Measurements from ENCODE around the gene DUS1L.

Gene DUS1L

DNA sequence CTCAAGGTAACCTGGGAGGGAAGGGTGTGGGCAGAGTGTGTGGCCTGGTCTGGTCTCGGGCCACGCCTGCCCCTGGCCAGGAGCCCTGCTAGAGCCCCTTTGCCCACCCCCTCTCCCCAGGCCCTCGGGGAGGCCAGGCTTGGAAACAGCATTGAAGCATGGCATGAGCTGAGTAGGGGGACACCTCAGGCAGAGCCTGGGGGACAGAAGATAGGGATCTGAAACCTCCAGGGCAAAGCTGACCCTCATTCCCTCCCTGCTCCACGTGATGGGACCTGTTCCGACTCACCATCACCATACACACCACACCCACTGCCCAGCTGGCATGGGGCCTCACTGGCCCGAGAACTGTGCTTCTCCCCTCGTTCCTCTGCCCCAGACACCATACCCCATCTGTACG is 16.5 kb downstream of the DUS1L start:
- Histone ChIP-seq H3K4me3 (ENCODE audit: low read length) (no peak overlapping the region), H2AFZ (ENCODE audit: low read length) (no peak overlapping the region), H3K4me2 (ENCODE audit: low read depth, low read length) (no peak overlapping the region), H3K9me2 (replicated peaks; ENCODE audit: insufficient read depth, low read length) (no peaks in the 10 kb centered on the region), H3K9ac (ENCODE audit: low read length) (no peak overlapping the region), H3K27ac (ENCODE audit: low read length) (no peak overlapping the region), H3K4me1 (ENCODE audit: low read length) (peaks cover 7% of the 10 kb centered on the region; the same call in 1 of the 2 replicates), H3K79me2 (ENCODE audit: low read length) (peaks cover 24% of the 10 kb centered on the region), H3K36me3 (replicated peaks; ENCODE audit: insufficient read depth, low read length) (no peaks in the 10 kb centered on the region; the same call in 1 of the 2 replicates), H3F3A (ENCODE audit: insufficient read depth, low read length) (no peaks in the 10 kb centered on the region), H4K20me1 (ENCODE audit: insufficient read depth, low read length) (no peaks in the 10 kb centered on the region), H3K9me3 (replicated peaks; ENCODE audit: insufficient read depth, low read length) (no peaks in the 10 kb centered on the region), H3K27me3 (replicated peaks; ENCODE audit: insufficient read depth, low read length) (no peaks in the 10 kb centered on the region)
- TF ChIP-seq EZH2phosphoT487 (IDR thresholded peaks at IDR 0.05; ENCODE audit: low read length): no peak
- TF ChIP-seq EZH2 (optimal IDR thresholded peaks at IDR 0.05; ENCODE audit: low read depth, low read length): no peak
- TF ChIP-seq, protein P1, sequence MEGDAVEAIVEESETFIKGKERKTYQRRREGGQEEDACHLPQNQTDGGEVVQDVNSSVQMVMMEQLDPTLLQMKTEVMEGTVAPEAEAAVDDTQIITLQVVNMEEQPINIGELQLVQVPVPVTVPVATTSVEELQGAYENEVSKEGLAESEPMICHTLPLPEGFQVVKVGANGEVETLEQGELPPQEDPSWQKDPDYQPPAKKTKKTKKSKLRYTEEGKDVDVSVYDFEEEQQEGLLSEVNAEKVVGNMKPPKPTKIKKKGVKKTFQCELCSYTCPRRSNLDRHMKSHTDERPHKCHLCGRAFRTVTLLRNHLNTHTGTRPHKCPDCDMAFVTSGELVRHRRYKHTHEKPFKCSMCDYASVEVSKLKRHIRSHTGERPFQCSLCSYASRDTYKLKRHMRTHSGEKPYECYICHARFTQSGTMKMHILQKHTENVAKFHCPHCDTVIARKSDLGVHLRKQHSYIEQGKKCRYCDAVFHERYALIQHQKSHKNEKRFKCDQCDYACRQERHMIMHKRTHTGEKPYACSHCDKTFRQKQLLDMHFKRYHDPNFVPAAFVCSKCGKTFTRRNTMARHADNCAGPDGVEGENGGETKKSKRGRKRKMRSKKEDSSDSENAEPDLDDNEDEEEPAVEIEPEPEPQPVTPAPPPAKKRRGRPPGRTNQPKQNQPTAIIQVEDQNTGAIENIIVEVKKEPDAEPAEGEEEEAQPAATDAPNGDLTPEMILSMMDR (IDR thresholded peaks at IDR 0.05; ENCODE audit: low read length): no peak
- DNase-seq: no peak

DNA sequence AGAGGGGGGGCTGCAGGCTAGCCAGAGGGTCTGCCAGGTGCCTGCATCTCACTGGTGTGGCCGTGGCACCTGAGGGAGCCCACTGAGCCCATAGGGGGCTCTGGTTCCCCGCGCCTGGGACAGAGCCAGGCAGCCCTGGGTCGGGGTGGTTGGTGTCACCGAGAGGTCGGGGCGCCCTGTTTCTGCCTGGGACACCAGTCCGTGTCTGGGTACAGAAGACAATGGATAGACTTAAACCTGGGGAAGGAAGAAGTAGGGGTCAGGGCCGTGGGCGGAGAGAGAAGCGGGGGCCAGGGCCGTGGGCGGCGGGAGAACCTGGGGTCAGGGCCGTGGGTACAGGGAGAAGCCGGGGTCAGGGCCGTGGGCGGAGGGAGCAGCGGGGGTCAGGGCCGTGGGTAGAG is 17.0 kb downstream of the DUS1L start:
- Histone ChIP-seq H4K20me1 (ENCODE audit: insufficient read depth, low read length) (no peaks in the 10 kb centered on the region), H3K4me3 (ENCODE audit: low read length) (no peak overlapping the region)

DNA sequence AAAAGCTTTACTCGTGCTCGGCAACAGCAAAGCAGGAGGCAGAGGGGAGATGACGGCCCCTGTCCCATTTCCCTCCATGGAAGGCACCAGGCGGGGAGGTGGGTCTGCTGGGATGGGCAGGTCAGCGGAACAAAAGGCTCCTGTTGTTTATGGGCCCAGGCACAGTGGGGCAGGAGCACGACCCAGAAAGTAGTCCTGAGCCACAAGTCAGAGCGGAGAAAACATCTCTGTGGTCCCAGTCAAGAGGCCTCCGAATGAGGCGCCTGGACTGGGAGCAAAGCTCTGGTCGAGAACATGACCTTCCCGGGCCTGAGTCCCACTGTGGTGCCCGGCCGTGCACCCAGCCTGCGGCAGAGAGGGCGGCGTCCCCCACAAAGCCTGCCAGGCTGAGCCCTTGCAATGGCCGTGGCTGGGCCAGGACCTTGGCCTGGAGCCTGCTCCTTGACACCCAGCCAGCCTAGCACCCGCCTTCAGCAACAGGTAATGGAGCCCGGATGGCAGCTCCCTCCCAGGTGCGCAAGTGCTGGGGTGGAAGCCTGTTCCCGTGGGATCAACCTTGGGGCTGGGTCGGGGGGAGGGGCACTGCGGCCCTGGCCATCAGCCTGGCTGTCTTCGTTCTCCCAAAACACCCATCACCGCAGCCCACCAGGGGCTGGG is 17.6 kb downstream of the DUS1L start:
- H3K4me2 ChIP-seq (ENCODE audit: low read depth, low read length): no peak overlapping the region
- H3K36me3 ChIP-seq (replicated peaks; ENCODE audit: insufficient read depth, low read length): no peaks in the 10 kb centered on the region; the same call in 1 of the 2 replicates
- H3F3A ChIP-seq (ENCODE audit: insufficient read depth, low read length): no peaks in the 10 kb centered on the region
- H3K4me1 ChIP-seq (ENCODE audit: low read length): peaks cover 5% of the 10 kb centered on the region; the same call in 1 of the 2 replicates
- TF ChIP-seq, protein P1 (IDR thresholded peaks at IDR 0.05; ENCODE audit: low read length): no peak
- TF ChIP-seq EZH2phosphoT487 (IDR thresholded peaks at IDR 0.05; ENCODE audit: low read length): no peak
- TF ChIP-seq EZH2 (optimal IDR thresholded peaks at IDR 0.05; ENCODE audit: low read depth, low read length): no peak
- no peak for DNase-seq
- no peak overlapping the region for H3K4me3 ChIP-seq (ENCODE audit: low read length)
- H3K79me2 ChIP-seq (ENCODE audit: low read length): peaks cover 14% of the 10 kb centered on the region
- H3K27ac ChIP-seq (ENCODE audit: low read length): no peak overlapping the region
- no peaks in the 10 kb centered on the region for H3K27me3 ChIP-seq (replicated peaks; ENCODE audit: insufficient read depth, low read length)
- H3K9me2 ChIP-seq (replicated peaks; ENCODE audit: insufficient read depth, low read length): no peaks in the 10 kb centered on the region
- H3K9ac ChIP-seq (ENCODE audit: low read length): no peak overlapping the region
- no peaks in the 10 kb centered on the region for H4K20me1 ChIP-seq (ENCODE audit: insufficient read depth, low read length)
- no peaks in the 10 kb centered on the region for H3K9me3 ChIP-seq (replicated peaks; ENCODE audit: insufficient read depth, low read length)
- no peak overlapping the region for H2AFZ ChIP-seq (ENCODE audit: low read length)

More for the DNA sequence above, 17.0 kb downstream of the DUS1L start:
- H3K36me3 ChIP-seq (replicated peaks; ENCODE audit: insufficient read depth, low read length): no peaks in the 10 kb centered on the region; the same call in 1 of the 2 replicates
- no peak overlapping the region for H2AFZ ChIP-seq (ENCODE audit: low read length)
- no peak for DNase-seq
- H3K4me1 ChIP-seq (ENCODE audit: low read length): peaks cover 7% of the 10 kb centered on the region; the same call in 1 of the 2 replicates
- H3K27ac ChIP-seq (ENCODE audit: low read length): no peak overlapping the region
- no peak overlapping the region for H3K9ac ChIP-seq (ENCODE audit: low read length)
- H3K79me2 ChIP-seq (ENCODE audit: low read length): peaks cover 19% of the 10 kb centered on the region
- H3K27me3 ChIP-seq (replicated peaks; ENCODE audit: insufficient read depth, low read length): no peaks in the 10 kb centered on the region
- H3K9me3 ChIP-seq (replicated peaks; ENCODE audit: insufficient read depth, low read length): no peaks in the 10 kb centered on the region
- no peaks in the 10 kb centered on the region for H3K9me2 ChIP-seq (replicated peaks; ENCODE audit: insufficient read depth, low read length)
- TF ChIP-seq EZH2phosphoT487 (IDR thresholded peaks at IDR 0.05; ENCODE audit: low read length) (no peak), EZH2 (optimal IDR thresholded peaks at IDR 0.05; ENCODE audit: low read depth, low read length) (no peak)
- TF ChIP-seq, protein P1 (IDR thresholded peaks at IDR 0.05; ENCODE audit: low read length): no peak
- no peak overlapping the region for H3K4me2 ChIP-seq (ENCODE audit: low read depth, low read length)
- no peaks in the 10 kb centered on the region for H3F3A ChIP-seq (ENCODE audit: insufficient read depth, low read length)
